T-cell (primary cell): ENCODE results near the gene GRIA3. TPM values are rescaled to one million over a fixed set of nuclear protein-coding genes. Genes with fewer than 3 reads are reported as not detected.

Experiments
- ATAC-seq, 4 experiments: fragments of 200-7000 bp in 3 of 4; fragments of 150-1000 bp in 1 of 4; cut with Tn5 transposase; replicated peaks in 1 of 4; 1 replicate in 3 of 4; 2 replicates in 1 of 4; pipeline ENCODE4 v1.10.0; 2021; ENCODE audit warnings: moderate library complexity in 3 of 4, mild to moderate bottlenecking in 2 of 4, moderate number of reproducible peaks in 1 of 4
- CTCF ChIA-PET, 2 donors: fragments of 300-600 bp; sonication (Branson Sonifier 250); formaldehyde crosslinking; loops; one replicate each; lab custom pipeline; 2022; ENCODE audit warnings: antibody characterized with exemption in 2 of 2; lab: Charles Lee
- POLR2A ChIA-PET, 2 donors: fragments of 300-600 bp; sonication (Branson Sonifier 250); formaldehyde crosslinking; loops; one replicate each; lab custom pipeline; 2022; ENCODE audit warnings: antibody characterized with exemption in 2 of 2; lab: Charles Lee
- DNase-seq, 35 experiments: peaks; one replicate each; pipeline versions ENCODE4 v3.0.0 to v3.0.0-alpha.2; 2013 to 2023
- H3K27ac ChIP-seq: one replicate; pipeline ENCODE4 v1.5.1; 2013; ENCODE audit warnings: low read length
- H3K27me3 ChIP-seq, 2 experiments: replicated peaks in 1 of 2; 1 replicate in 1 of 2; 2 replicates in 1 of 2; pipeline versions ENCODE4 v1.6.1 to v1.7.0; 2013; ENCODE audit warnings: low read length in 1 of 2, mixed read lengths in 1 of 2; ENCODE audit not compliant: control insufficient read depth in 2 of 2, insufficient read depth in 2 of 2; ENCODE audit errors: extremely low read depth in 1 of 2
- H3K36me3 ChIP-seq, 2 donors: 1 replicate in 1 of 2; 2 replicates in 1 of 2; pipeline versions ENCODE4 v1.6.1 to v1.7.0; 2013; ENCODE audit warnings: low read length in 1 of 2; ENCODE audit not compliant: control insufficient read depth in 2 of 2, insufficient read depth in 1 of 2; ENCODE audit errors: extremely low read depth in 1 of 2
- H3K4me1 ChIP-seq, 2 experiments: 1 replicate in 1 of 2; 2 replicates in 1 of 2; pipeline versions ENCODE4 v1.6.1 to v1.7.0; 2013; ENCODE audit warnings: low read length in 2 of 2, mixed read lengths in 1 of 2; ENCODE audit not compliant: insufficient read depth in 2 of 2, control insufficient read depth in 1 of 2; ENCODE audit errors: extremely low read depth in 1 of 2
- H3K4me3 ChIP-seq, 2 donors: 1 replicate in 1 of 2; 2 replicates in 1 of 2; pipeline versions ENCODE4 v1.5.1 to v1.7.0; 2013; ENCODE audit warnings: mild to moderate bottlenecking in 2 of 2, low read length in 1 of 2, moderate library complexity in 1 of 2; ENCODE audit not compliant: control insufficient read depth in 1 of 2; ENCODE audit errors: extremely low read depth in 1 of 2
- H3K9me3 ChIP-seq: 2 replicates; pipeline ENCODE4 v1.7.0; 2013
- H3K27ac Mint-ChIP-seq, 2 donors: one replicate each; pipeline ENCODE4 v1.8.0; 2020 to 2021; ENCODE audit warnings: mild to moderate bottlenecking in 2 of 2, mixed read lengths in 2 of 2
- H3K27me3 Mint-ChIP-seq, 2 donors: one replicate each; pipeline ENCODE4 v1.8.0; 2021 to 2022; ENCODE audit warnings: mixed read lengths in 2 of 2
- H3K36me3 Mint-ChIP-seq: one replicate; pipeline ENCODE4 v1.8.0; 2021; ENCODE audit warnings: mixed read lengths
- H3K4me1 Mint-ChIP-seq, 3 donors: one replicate each; pipeline ENCODE4 v1.8.0; 2020 to 2022; ENCODE audit warnings: mixed read lengths in 3 of 3, mild to moderate bottlenecking in 1 of 3
- H3K4me3 Mint-ChIP-seq, 3 donors: one replicate each; pipeline ENCODE4 v1.8.0; 2020 to 2022; ENCODE audit warnings: mild to moderate bottlenecking in 3 of 3, mixed read lengths in 3 of 3, moderate library complexity in 3 of 3
- H3K9me3 Mint-ChIP-seq, 3 donors: one replicate each; pipeline ENCODE4 v1.8.0; 2020 to 2022; ENCODE audit warnings: mixed read lengths in 3 of 3
- WGBS: methylation state at CpG from one replicate; pipeline ENCODE4 v1.1.5; 2013; ENCODE audit warnings: missing lambda C conversion rate; ENCODE audit not compliant: insufficient coverage; 5-methylcytosine and 5-hydroxymethylcytosine counted together
- total RNA-seq, 35 experiments: library from RNA in 6 of 35; stranded (reverse) in 6 of 35; fragments of 120-200 nt in 1 of 35; gene quantifications; one replicate each; pipeline versions ENCODE4 v1.2.1 to v1.2.4 and lab custom pipeline; 2013 to 2026

The GRIA3 gene
- total RNA-seq, 5 donors from 2014 or later (not counting 1 experiment from before 2014, with no cell fraction given) = 0.82 TPM; not detected in 4

DNA sequence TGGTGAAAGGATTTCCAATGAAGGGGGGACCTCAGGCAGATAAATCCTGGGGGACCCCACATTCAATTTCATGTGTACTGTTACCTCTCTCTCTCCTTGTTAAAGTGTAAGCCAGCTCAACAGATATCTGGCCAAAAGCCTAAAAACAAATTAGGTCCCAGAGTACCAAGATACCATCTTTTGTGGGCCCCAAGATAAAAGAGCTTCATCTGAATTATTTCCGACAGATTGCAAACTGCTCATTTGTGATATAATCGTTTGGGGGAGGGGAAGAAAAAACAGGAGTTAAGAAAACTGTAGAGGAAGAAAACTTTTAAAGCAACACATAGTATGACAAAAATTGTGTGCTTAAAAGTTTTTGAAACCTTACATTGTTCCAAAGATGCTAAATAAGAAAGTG lies 33.6 kb downstream of the GRIA3 start:
- no peak for ATAC-seq
- POLR2A ChIA-PET = no interaction called here
- peaks cover 0 to 5% of the 10 kb centered on the region in 2 donors for H3K27me3 Mint-ChIP-seq

DNA sequence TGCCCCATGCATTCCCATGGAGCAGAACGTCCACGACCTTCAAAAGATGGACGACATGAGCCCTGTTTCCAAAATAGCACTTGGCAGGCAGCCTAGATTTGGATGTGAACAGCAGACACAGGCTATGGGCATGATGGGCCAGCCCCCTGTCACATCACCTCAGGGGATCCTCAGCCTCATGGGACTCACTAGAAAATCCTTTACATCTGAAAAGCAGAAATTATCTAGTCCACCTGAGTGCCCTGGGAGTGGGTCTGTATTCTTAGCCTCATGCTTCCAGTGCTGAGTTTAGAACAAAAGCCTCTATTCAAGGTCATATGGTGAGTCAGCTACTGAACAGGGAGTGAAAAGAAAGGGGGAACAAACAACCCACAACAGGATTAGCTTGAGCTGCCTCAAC lies 35.8 kb downstream of the GRIA3 start:
- peaks cover 0 to 8% of the 10 kb centered on the region in 2 donors for H3K27me3 Mint-ChIP-seq
- no peaks in the 10 kb centered on the region for H3K9me3 Mint-ChIP-seq
- Histone ChIP-seq H3K27ac (no peak overlapping the region), H3K4me3 (no peak overlapping the region), H3K27me3 (no peaks in the 10 kb centered on the region), H3K9me3 (no peaks in the 10 kb centered on the region), H3K36me3 (no peaks in the 10 kb centered on the region), H3K4me1 (no peaks in the 10 kb centered on the region)
- no peak overlapping the region for H3K4me3 Mint-ChIP-seq
- no peak for DNase-seq
- ChIA-PET CTCF (no interaction called here), POLR2A (no interaction called here)
- H3K27ac Mint-ChIP-seq = no peak overlapping the region
- H3K36me3 Mint-ChIP-seq = no peaks in the 10 kb centered on the region
- H3K4me1 Mint-ChIP-seq = no peaks in the 10 kb centered on the region
- WGBS = 68% methylated on average over 3 of the region's 3 CpGs
- no peak for ATAC-seq

More for the DNA sequence above, 33.6 kb downstream of the GRIA3 start:
- CTCF ChIA-PET = no interaction called here
- no CpG with 5 or more reads among the region's 2 CpGs for WGBS
- H3K9me3 Mint-ChIP-seq = no peaks in the 10 kb centered on the region
- no peaks in the 10 kb centered on the region for H3K4me1 Mint-ChIP-seq
- no peak overlapping the region for H3K27ac Mint-ChIP-seq
- no peak overlapping the region for H3K4me3 ChIP-seq
- H3K36me3 ChIP-seq = no peaks in the 10 kb centered on the region
- no peaks in the 10 kb centered on the region for H3K9me3 ChIP-seq
- no peak overlapping the region for H3K27ac ChIP-seq
- DNase-seq = no peak
- no peaks in the 10 kb centered on the region for H3K36me3 Mint-ChIP-seq
- no peaks in the 10 kb centered on the region for H3K27me3 ChIP-seq
- no peak overlapping the region for H3K4me3 Mint-ChIP-seq
- H3K4me1 ChIP-seq = no peaks in the 10 kb centered on the region

DNA sequence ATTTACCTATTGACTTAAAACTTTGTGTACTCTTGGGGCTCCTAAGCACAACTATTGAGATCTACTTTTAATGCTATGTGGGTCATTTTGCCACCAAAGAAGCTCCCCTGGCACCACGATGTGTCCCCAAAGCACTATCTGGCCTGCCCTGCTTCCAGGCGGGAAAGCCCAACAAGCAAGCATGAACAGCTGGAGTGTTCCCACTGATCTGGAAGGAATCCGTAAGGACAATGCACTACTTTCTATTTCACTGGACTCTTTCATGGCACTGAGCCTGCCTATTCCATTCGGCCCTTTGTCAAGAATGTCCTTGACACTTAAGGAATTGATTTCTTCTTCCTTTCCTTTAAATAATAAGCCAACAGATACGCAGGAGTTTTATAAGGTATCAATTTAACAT lies 38.8 kb downstream of the GRIA3 start:
- Histone ChIP-seq H3K27me3 (no peaks in the 10 kb centered on the region), H3K4me1 (no peaks in the 10 kb centered on the region), H3K4me3 (no peak overlapping the region), H3K27ac (no peak overlapping the region), H3K36me3 (no peaks in the 10 kb centered on the region), H3K9me3 (no peaks in the 10 kb centered on the region)
- 77% methylated on average over 3 of the region's 5 CpGs for WGBS
- H3K27me3 Mint-ChIP-seq = peaks cover 0 to 4% of the 10 kb centered on the region in 2 donors
- no peaks in the 10 kb centered on the region for H3K4me1 Mint-ChIP-seq
- ATAC-seq (no peak), DNase-seq (no peak)
- ChIA-PET CTCF (no interaction called here), POLR2A (interaction anchor here in 1 of 2 donors (0.6 kb wide), 1 partner anchor 14 kb away, joined by 4 read pairs; no protein-coding TSS in a partner anchor)
- H3K36me3 Mint-ChIP-seq = no peaks in the 10 kb centered on the region
- no peak overlapping the region for H3K4me3 Mint-ChIP-seq
- no peak overlapping the region for H3K27ac Mint-ChIP-seq
- no peaks in the 10 kb centered on the region for H3K9me3 Mint-ChIP-seq

- ATAC-seq (no peak), DNase-seq (no peak)
- H3K36me3 ChIP-seq = no peaks in the 10 kb centered on the region
- POLR2A ChIA-PET = no interaction called here
- H3K9me3 Mint-ChIP-seq = no peaks in the 10 kb centered on the region
- no CpG with 5 or more reads among the region's 1 CpG for WGBS
- H3K4me3 Mint-ChIP-seq = no peak overlapping the region
- H3K9me3 ChIP-seq = no peaks in the 10 kb centered on the region
- no peaks in the 10 kb centered on the region for H3K36me3 Mint-ChIP-seq
- no peaks in the 10 kb centered on the region for H3K4me1 Mint-ChIP-seq
- H3K27ac ChIP-seq = no peak overlapping the region
- CTCF ChIA-PET = no interaction called here
- no peak overlapping the region for H3K4me3 ChIP-seq
- no peak overlapping the region for H3K27ac Mint-ChIP-seq
- H3K4me1 ChIP-seq = no peaks in the 10 kb centered on the region
- H3K27me3 ChIP-seq = no peaks in the 10 kb centered on the region
- peaks cover 0 to 4% of the 10 kb centered on the region in 2 donors for H3K27me3 Mint-ChIP-seq
Measured at GRCh38 chrX:123223409-123223808, 39.3 kb downstream of the GRIA3 start.

GRCh38 chrX:123223859-123224258 lies 39.8 kb downstream of the GRIA3 start:
- DNase-seq (no peak), ATAC-seq (no peak)
- no peaks in the 10 kb centered on the region for H3K36me3 ChIP-seq
- H3K9me3 ChIP-seq = no peaks in the 10 kb centered on the region
- no peak overlapping the region for H3K4me3 ChIP-seq
- Mint-ChIP-seq H3K36me3 (no peaks in the 10 kb centered on the region), H3K27me3 (peaks cover 0 to 4% of the 10 kb centered on the region in 2 donors), H3K4me3 (no peak overlapping the region), H3K4me1 (no peaks in the 10 kb centered on the region), H3K9me3 (no peaks in the 10 kb centered on the region), H3K27ac (no peak overlapping the region)
- no peaks in the 10 kb centered on the region for H3K27me3 ChIP-seq
- H3K4me1 ChIP-seq = no peaks in the 10 kb centered on the region
- CTCF ChIA-PET = interaction anchor here in 1 of 2 donors (0.6 kb wide), 1 partner anchor 1632 kb away, joined by 4 read pairs; no protein-coding TSS in a partner anchor
- POLR2A ChIA-PET = no interaction called here
- no peak overlapping the region for H3K27ac ChIP-seq

DNA sequence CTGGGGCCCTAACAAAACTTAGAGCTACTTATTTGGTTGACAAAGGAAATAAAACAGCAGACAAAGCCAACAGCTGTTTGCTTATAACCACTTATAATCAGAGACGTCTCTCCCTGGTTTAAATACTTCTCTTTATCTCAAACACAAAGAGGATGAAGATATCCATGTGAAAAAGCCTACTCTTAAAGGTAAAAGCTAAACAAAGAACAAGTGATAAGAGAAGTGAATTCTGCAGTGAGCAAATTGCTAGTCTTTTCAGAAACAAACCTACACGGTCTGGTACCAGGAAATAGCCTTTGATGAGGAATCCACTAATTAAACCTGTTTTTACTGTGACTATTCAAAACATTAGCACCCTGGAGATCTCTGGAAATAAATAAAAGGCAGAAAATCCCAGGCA lies 46.7 kb downstream of the GRIA3 start:
- CTCF ChIA-PET = no interaction called here
- no peaks in the 10 kb centered on the region for H3K4me1 Mint-ChIP-seq
- Histone ChIP-seq H3K4me1 (no peaks in the 10 kb centered on the region), H3K4me3 (no peak overlapping the region), H3K36me3 (no peaks in the 10 kb centered on the region), H3K27me3 (no peaks in the 10 kb centered on the region), H3K27ac (no peak overlapping the region), H3K9me3 (no peaks in the 10 kb centered on the region)
- POLR2A ChIA-PET = no interaction called here
- no peaks in the 10 kb centered on the region for H3K9me3 Mint-ChIP-seq
- H3K27me3 Mint-ChIP-seq = peaks cover 0 to 24% of the 10 kb centered on the region in 2 donors
- DNase-seq (no peak), ATAC-seq (no peak)
- H3K27ac Mint-ChIP-seq = no peak overlapping the region
- WGBS = no CpG with 5 or more reads among the region's 2 CpGs
- no peaks in the 10 kb centered on the region for H3K36me3 Mint-ChIP-seq
- H3K4me3 Mint-ChIP-seq = no peak overlapping the region

DNA sequence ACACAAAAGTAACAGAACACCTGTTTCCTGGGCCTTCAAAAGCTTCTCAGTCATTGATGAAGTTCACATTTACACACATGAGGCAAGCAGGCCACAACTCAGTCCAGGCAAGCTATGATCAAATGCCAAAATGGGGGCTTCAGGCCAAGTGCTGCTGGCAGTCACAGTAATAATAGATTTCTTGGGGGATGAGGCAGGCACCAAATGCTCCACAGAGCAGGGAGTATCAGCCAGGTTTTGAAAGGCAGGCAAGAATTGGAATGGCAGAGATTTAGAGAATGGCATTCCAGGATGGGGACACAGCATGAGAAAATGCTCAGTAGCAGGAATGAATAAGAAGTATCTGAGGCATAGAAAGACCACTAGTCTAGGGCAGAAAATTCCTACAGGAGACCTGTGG lies 52.8 kb downstream of the GRIA3 start:
- no peaks in the 10 kb centered on the region for H3K4me1 ChIP-seq
- H3K27me3 ChIP-seq = no peaks in the 10 kb centered on the region
- no peak overlapping the region for H3K4me3 ChIP-seq
- H3K4me3 Mint-ChIP-seq = no peak overlapping the region
- no peaks in the 10 kb centered on the region for H3K9me3 ChIP-seq
- no peaks in the 10 kb centered on the region for H3K9me3 Mint-ChIP-seq
- no peaks in the 10 kb centered on the region for H3K36me3 ChIP-seq
- H3K4me1 Mint-ChIP-seq = no peaks in the 10 kb centered on the region
- ATAC-seq = no peak
- ChIA-PET CTCF (no interaction called here), POLR2A (no interaction called here)
- DNase-seq = no peak
- no peaks in the 10 kb centered on the region for H3K36me3 Mint-ChIP-seq
- no peak overlapping the region for H3K27ac Mint-ChIP-seq
- H3K27ac ChIP-seq = no peak overlapping the region
- H3K27me3 Mint-ChIP-seq = peaks cover 0 to 27% of the 10 kb centered on the region in 2 donors
